Measurements from ENCODE around the gene LRRN4.
"Not testable (repeated sequence)": the region's sequence is repeated elsewhere in the genome, so short reads cannot be mapped to it uniquely, and the experiment has no call there.

Gene LRRN4

DNA sequence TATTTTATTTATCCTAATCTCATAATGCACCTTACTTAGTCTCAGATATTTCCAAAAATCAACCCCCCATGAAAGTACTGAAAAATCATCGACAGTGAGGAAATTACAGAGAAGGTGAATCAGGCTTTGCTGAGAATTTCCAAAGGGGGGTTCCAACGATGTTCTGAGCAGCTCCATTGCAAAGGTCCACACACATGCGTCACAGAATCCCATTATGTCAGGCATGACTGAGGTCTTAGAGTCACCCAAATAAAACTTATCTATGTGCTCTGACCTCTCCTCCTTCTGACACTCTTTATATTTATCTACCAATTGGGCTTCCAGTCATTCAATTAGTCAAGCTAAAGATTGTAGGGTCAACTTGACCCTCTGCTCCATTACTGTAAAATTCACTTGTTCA lies 12.7 kb upstream of the LRRN4 start:
- DNase-seq (ENCODE audit: low read depth, low spot score) = no peak

DNA sequence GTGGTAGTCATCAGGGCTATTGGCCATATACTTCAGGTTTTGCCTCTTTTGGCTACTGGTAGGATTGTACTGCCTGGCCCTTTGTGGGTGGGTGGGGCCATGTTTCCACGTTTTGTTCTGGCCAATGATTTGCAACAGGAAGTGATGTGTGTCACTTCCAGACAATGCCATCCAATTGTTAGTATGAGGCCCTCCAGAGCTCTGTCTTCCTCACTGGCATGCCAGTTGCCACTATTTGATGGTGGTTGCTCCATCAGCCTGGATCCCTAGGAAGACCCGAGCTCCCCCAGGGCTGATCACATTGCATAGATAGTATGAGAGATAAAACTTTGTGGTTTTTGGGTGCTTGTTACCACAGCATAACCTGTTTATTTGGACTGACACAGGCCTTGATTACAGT lies 7.7 kb upstream of the LRRN4 start:
- no peak for DNase-seq (ENCODE audit: low read depth, low spot score)
- no peak overlapping the region for H3K4me3 ChIP-seq (ENCODE audit: low read length)

More for the DNA sequence above, 12.7 kb upstream of the LRRN4 start:
- no peak overlapping the region for H3K4me3 ChIP-seq (ENCODE audit: low read length)

DNA sequence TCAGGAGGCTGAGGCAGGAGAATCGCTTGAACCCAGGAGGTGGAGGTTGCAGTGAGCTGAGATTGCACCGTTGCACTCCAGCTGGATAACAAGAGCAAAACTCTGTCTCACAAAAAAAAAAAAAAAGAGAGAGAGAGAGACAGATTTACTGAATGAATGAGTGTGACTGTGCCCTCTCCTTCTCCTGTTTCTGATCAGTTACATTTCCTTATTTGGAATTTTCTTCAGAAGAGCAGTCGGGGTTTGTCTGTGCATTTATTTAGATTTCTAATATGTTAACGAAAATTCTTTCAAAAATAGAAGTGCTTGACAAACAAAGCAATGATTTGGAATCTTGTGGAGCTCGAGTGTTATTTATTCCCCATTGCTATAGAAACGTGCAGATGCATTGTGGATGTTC lies 6.4 kb upstream of the LRRN4 start:
- no peak for DNase-seq (ENCODE audit: low read depth, low spot score)
- H3K4me3 ChIP-seq (ENCODE audit: low read length) = no peak overlapping the region

DNA sequence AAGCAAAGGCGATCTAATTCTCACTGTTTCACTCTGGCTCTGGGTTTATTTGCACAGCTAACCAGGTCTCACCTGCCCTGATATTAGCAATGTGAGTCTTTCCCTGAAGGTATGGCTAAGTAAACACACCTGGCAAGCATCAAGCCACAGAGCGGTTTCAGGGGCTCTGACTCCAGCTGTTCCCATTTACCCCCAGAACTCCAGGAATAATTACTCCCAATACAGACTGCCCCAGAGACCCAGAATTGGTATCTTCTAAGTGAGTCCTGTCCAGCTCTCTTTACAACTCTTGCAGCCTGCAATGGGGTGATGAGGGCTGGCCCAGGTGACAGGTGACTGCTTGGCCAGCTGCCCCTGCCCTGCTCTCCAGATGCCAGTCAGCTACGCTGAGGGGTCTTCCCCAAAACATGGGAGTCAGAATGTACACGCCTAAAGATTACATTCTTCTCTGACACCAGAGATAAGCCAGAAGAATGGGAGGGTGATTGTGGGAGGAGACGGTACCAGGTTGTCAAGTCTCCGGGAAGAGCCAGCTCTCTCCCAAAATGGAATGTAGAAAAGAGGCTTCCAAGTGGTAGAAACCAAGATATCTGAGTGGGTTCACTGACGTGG lies 4.9 kb upstream of the LRRN4 start:
- no peak overlapping the region for H3K4me3 ChIP-seq (ENCODE audit: low read length)
- no peak for DNase-seq (ENCODE audit: low read depth, low spot score)

DNA sequence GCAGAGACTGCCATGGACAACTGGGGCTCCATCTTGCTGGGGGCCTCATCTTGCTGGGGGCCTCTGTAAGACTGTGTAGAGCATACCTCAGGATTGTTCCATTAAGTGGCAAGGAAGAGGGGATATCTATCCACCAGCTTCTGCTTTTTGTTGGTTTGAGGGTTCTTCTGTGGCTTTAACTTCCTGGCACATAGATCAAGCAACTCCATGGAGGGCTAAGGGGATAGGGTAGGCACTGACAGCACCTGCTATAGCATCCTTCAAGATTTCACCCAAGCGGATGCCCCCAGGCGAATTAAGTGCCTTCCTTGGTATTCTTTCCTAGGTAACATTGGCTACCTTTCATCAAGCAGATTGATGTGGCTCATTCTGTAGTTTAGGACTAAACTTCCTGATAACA lies 3.8 kb upstream of the LRRN4 start:
- peak; percentile 72 for DNase-seq (ENCODE audit: low read depth, low spot score)
- no peak overlapping the region for H3K4me3 ChIP-seq (ENCODE audit: low read length)

DNA sequence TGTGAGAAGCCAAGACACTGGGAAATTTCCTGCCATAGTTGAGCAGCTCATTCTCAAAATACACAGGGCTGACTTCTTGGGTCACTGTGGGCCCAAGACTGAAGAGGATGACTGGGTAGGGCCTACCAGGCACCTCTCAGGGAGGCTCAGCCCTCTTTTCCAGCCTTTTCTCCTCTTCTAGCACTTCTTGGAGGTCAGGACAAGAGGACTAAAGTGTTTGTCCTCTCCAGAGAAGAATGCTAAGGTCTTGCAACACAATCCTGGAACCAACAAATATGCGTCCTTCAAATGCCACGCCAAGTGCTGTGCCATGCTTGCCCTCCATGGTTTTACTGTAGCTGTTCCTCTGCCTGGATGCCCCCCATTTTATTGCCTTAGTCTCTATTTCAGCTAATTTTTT lies 3.3 kb upstream of the LRRN4 start:
- DNase-seq (ENCODE audit: low read depth, low spot score) = no peak
- H3K4me3 ChIP-seq (ENCODE audit: low read length) = no peak overlapping the region

DNA sequence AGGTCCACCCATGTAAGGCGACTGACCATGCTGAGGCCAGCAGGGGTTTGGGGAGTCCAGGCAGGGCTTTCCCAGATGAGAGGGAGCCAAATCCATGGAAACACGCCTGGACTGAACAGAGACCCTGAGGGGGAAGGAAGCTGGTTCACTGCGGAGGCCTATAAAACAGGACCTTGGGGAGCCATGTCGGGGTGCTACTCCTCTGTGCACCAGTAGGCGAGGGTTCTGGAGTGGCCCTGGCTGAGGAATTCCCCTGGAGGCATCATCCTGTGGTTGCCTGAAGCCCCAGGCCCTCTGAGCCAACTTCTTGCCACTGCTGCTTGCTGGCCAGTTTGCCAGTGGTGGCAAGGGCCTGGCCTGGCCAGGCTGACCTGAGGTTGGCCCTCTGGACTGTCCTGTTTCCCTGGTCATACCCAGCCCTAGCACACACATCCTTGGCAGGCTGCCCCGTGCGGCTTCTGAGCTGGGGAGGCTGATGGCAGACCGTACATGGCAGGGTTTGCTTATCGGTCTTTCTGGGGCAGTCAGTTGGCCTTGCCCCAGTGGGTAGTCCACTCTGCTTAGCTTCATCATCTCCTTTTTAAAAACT lies 2.2 kb upstream of the LRRN4 start:
- no peak for DNase-seq (ENCODE audit: low read depth, low spot score)
- H3K4me3 ChIP-seq (ENCODE audit: low read length) = no peak overlapping the region

DNA sequence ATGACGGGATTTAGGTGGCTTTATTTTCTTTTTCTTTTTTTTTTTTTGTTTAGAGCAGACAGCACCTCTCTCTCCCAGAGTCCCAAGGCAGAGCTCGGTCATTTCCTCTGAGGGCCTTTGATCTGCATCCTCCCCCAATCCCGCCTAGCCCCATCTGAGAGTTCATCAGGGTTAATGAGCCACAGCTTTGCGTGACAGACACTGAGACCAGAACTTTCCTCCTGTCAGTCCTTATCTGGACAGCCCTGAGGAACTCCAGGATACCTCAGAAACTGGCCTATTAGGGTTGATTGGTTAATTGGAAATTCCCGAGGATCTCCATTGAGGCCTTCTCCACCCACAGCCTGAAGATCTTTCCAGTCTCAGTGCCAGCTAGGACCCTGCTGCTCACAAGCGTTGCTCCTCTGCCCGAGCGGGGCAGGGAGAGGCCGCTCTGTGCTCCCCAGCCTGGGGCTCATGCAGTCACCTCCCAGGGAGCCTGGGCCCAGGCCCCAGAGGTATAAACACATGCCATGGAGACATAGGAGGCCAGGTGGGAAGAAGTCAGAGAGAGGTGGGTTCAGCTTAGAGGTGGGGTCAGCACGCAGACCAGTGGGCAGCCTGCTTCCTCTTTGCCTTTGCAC lies 1.4 kb upstream of the LRRN4 start:
- no peak for DNase-seq (ENCODE audit: low read depth, low spot score)
- H3K4me3 ChIP-seq (ENCODE audit: low read length) = no peak overlapping the region

DNA sequence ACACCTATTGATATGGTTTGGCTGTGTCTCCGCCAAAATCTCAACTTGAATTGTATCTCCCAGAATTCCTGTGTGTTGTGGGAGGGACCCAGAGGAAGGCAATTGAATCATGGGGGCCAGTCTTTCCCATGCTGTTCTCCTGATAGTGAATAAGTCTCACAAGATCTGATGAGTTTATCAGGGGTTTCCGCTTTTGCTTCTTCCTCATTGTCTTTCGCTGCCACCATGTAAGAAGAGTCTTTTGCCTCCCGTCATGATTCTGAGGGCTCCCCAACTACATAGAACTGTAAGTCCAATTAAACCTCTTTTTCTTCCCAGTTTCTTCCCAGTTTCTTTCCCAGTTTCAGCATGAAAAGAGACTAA lies 810 bp upstream of the LRRN4 start:
- H3K4me3 ChIP-seq (ENCODE audit: low read length); DNase-seq (ENCODE audit: low read depth, low spot score): not testable (repeated sequence)

DNA sequence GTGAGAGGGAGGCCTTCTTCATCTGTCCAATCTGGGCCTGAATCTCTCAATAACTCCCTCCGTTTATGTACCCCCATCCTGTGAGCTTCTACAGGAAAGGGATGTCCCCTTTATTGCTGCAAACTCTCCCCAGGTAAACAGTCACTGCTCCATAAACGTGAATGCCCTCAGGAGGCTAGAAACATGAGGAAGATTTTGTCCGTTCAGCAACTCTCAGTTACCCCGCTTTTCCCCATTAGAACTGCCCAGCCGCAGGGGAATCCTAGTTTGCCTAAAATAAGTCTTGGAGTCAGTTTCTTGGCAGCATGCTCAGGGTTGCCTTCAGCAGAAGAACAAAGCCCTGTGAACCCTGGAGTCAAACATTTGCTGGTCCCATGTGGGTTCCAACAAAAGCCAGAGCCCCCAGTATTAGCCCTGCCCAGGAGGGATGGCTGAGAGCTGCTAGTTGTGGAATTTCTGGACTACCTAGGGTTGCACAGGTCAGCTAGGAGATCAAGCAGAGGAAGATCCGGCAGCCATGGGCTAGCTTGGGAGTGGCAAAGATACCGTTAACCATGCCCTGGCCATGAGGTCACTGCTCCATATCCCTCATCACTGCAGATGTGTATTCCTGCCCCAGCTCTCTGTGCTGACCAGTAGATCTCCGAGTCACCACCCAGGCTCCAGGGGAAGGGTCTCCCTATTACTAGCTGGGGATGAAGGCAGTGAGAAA lies 640 bp downstream of the LRRN4 start:
- no peak for DNase-seq (ENCODE audit: low read depth, low spot score)
- H3K4me3 ChIP-seq (ENCODE audit: low read length) = no peak overlapping the region

DNA sequence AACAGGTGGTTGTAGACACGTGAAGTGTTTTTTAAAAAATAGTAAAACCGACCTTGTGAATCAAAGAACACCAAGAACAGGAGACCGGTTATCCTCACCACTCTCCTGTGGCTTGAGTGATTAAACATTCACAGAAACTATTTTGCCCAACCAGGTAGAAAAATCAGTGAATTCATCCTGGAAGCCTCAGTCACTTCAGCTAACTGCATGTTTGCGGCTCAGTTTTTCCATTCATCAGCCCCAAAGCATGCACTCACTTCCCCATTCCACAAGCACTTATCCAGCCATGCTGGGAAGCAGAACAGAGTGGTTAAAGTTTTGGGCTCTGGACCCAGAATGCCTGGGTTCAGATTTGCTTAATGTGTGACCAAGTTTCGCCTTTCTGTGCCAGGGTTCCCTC lies 2.4 kb downstream of the LRRN4 start:
- no peak overlapping the region for H3K4me3 ChIP-seq (ENCODE audit: low read length)
- no peak for DNase-seq (ENCODE audit: low read depth, low spot score)

DNA sequence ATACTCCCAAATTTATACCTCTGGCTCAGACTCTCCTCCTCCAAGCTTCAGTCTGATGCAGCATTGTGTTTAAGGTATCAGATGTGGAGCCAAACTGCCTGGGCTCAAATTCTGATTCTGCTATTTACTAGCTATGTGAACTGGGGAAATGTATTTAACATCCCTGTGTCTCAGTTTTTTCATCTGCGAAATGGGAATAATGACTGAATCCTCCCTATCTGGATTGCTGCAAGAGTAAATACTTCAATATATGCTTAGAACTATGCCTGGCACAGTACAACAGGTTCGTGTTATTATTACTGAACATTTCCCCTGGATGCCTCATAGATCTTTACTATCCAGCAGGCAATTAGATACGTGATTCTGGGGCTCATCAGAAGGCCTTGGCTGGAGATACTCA lies 5.5 kb downstream of the LRRN4 start:
- H3K4me3 ChIP-seq (ENCODE audit: low read length) = no peak overlapping the region
- DNase-seq (ENCODE audit: low read depth, low spot score) = no peak

DNA sequence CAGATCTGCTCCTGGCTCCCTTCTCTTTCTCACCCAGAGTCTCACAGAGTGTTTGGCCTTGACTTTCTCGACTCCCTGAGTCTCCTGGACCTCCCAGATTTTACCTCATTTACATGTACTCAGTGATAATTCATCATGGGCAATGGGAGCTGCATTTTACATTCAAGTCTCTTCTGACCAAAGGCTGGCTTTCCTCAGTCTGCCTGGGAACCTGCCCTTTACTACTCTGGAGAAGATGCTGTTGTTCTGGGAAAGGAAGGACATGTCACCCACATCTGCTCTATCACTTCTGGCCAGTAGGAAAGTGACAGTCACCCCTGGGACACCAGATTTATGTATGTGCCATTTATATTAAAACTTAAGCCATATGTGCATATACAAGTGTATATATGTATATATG lies 7.4 kb downstream of the LRRN4 start:
- H3K4me3 ChIP-seq (ENCODE audit: low read length) = no peak overlapping the region
- DNase-seq (ENCODE audit: low read depth, low spot score) = no peak

DNA sequence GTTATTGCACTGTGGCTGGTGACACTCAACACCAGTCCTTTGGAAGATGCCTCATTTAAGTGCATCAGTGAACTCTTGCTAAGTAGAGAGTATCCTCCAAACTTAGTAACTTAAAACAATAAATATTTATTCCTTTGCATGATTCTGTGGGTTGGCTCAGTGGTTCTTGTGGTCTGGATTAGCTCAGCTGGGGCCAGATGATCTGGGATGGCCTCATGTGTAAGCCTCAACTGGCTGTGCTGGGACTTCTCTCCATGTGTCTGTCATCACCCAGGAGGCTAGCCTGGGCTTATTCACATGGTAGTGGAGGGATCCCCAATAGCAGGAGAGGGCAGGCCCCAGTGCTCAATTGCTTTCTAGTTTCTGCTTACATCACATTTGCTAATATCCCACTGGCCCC lies 8.3 kb downstream of the LRRN4 start:
- H3K4me3 ChIP-seq (ENCODE audit: low read length) = no peak overlapping the region
- DNase-seq (ENCODE audit: low read depth, low spot score) = no peak

DNA sequence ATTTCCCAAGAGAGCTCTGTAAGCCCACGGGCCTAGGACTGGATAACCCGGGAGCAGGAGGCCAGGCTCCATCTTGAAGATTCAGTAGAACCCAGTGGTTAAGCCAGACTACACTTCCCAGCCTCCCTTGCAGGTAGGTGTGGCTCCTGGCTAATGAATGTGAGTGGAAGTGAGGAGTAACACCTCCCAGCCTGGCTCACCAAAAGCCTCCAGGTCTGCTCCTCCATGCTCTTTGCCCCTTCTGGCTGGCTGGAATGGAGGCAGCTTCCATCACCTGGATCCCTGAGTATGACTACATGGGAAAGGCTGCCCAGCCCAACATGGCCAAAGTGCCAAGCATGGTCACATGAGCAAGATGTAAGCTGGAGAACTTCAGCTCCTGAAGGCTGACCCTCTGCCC lies 9.7 kb downstream of the LRRN4 start:
- DNase-seq (ENCODE audit: low read depth, low spot score) = no peak
- no peak overlapping the region for H3K4me3 ChIP-seq (ENCODE audit: low read length)

DNA sequence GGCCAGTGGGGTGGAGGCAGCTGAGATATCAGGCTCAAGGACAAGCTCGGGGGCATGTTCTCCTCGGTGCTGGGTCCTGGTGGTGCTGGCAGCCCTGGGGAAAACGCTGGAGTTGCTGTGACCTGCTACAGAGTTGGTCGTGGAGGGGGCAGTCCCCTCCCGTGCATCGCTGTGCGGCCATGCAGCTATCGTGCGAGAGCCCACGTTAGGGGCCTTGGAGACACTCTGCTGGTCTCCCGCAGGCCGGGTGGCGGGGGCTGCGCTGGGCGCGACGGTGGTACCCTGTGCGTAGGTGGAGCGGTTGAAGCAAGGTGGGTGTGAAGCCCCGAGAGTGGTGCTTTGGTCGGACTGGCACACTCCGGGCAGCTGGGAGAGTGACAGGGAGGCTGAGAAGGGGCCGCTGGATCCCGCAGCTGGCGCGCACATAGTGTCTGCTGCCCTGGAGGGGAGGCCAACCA lies 12.0 kb downstream of the LRRN4 start:
- no peak for DNase-seq (ENCODE audit: low read depth, low spot score)

DNA sequence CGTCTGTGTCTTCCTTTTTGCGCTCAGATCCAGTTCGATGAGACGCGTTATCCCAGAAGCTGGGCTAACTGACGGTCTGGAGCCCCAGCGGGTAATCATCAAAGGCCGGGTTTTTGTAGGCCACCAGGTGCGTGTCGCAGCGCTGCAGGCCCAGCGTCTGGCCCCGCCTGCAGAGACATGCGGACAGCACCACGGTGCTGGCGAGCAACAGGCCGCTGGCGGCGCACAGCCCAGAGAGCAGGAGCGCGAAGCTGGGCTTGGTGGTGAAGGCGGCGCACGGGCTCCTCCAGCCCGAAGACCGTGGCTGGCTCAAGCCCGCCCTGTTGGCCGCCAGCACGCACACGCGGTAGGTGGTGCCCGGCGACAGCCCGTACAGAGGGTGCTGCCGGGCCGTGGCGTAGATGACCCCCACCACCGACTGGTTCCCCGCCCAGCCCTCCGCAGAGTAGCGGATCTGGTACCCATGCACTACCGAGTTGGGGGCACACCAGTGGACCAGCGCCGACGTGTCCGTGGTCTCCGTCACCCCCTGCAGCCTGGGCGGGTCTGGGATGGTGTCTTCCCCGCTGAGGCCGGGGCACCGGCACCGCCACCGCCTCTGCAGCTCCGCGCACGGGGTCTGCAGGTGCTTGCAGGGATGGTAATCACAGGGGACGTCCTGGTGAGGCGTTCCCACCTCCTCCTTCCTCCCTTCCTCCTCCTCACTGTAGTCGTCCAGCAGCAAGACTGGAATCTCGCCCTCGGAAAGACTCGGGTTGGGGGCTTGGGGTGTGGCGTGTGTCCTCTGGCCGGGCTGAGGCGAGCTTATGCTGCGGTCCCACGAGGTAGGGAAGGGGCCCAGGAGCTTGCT lies 12.7 kb downstream of the LRRN4 start:
- no peak overlapping the region for H3K4me3 ChIP-seq (ENCODE audit: low read length)
- DNase-seq (ENCODE audit: low read depth, low spot score) = no peak

More for the DNA sequence above, 12.0 kb downstream of the LRRN4 start:
- no peak overlapping the region for H3K4me3 ChIP-seq (ENCODE audit: low read length)

DNA sequence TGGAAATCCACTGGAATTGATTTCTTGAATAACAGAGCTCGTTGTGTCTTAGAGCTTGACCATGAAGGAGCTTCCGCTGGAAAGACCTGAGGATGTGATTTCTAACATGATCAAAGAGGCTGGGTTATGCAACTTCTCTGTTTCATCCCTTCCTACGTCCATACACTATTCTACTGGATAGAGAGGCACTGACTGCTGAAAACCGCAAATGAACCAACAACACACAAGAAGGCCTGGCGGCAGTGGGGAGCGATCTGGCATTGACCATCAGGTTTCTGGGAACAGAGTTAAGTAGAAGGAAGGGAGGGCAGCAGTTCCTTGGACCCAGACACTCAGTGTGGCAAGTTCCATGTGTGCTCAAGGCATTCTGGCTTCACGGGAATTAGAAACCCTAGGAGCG lies 13.3 kb downstream of the LRRN4 start:
- no peak overlapping the region for H3K4me3 ChIP-seq (ENCODE audit: low read length)
- DNase-seq (ENCODE audit: low read depth, low spot score) = no peak

DNA sequence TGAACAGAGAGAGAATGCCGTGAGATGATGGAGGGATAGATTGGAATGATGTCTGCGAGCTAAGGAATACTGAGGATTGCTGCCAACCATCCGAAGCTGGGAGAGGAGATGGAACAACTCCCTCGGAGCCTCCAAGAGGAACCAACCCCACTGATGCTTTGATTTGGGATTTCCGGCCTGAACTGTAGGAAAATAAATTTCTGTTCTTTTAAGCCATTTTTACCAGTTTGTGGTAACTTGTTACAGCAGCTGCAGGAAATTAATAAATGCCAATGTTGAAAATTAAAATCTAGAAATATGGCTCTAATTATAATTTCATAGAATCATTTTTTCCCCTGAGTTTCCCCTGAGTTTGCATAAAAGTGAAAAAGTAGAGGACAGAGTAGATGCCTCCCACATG lies 14.1 kb downstream of the LRRN4 start:
- no peak overlapping the region for H3K4me3 ChIP-seq (ENCODE audit: low read length)
- DNase-seq (ENCODE audit: low read depth, low spot score) = no peak

DNA sequence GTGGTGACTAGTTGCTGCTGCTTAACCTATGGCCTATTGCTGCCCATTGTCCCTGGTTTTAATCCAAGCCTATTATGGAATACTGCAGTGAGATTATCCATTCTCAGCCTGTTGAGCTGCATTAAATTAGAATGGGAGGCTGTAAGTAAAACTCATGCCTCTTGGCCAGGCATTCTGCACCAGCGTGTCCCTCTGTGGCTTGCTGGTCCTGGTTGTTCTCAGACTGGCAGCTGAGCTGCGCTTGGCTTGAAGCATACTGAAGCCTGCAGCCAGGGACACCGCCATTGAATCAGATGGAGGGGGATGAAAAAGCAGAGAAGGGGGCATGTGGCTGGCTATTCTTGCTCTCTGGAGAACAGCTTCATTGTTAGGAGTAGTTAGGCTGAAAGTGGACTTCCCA lies 15.6 kb downstream of the LRRN4 start:
- DNase-seq (ENCODE audit: low read depth, low spot score) = no peak
- no peak overlapping the region for H3K4me3 ChIP-seq (ENCODE audit: low read length)
